ENCODE measurements around the gene DENND6A. TPM values are rescaled to one million over a fixed set of nuclear protein-coding genes. Genes with fewer than 3 reads are reported as not detected.

DENND6A gene
- total and polyA plus RNA-seq, 2 of the 8 experiments (the other 6 are each of a cell fraction or from before 2014, with no cell fraction given): 7.8 to 14.8 TPM

DNA sequence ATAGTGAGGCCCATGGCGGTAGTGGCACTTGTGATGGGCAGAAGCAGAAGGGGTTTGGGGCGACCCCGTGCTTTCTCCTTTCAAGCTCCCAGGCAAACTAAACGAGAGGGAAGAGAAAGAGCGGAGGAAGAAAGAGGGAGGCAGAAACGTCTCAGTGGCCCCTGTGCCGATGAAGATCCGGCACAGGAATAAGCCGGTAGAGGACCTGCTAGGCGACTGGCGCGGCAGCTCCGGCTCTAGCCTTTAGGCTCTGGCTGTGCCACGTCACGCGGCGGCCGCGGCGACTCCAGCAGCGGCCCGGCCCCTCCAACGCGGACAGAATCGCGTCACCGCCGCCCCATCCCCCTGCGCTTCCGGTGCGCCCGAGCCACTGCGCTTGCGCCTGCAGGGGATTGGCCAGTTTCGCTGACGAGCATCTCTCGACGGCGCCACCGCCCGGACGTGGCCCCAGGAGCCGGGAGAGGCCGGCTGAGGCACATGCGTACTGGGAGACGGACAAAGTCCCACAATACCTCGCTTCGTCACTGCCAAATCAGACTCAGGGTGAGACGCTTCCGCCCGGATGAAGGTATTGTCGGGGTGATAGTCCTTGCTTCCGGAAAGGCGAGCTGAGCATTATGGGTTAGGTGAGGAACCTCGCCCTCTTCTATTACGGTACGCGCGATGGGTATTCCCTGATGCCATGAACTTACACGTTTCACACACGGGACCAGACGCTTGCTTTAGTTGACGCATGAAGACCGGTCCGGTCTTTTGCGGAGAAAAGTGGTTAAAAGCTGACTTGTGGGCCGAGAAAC, 95.6 kb downstream of the DENND6A start, which contains the start of gene ARF4:
Gene ARF4, minus strand, starts transcription at position 218 of the 797 bp plus-strand sequence. Its CDS starts 204 bp downstream, at position 14.
- Histone ChIP-seq H2BK5ac (ENCODE audit: low read depth, low read length) (peak within 1 kb of the TSS; percentile 98), H3K27ac (ENCODE audit: low read depth, low read length) (peak within 1 kb of the TSS; percentile 99), H3K9ac (replicated peaks in 1 of 4; ENCODE audit: extremely low read depth in 1 of 4, low read depth in 3 of 4, low read length in 3 of 4) (peak within 1 kb of the TSS; percentile 88 to 99 (median 98)), H3K4me2 (ENCODE audit: insufficient read depth in 1 of 2, low read depth in 2 of 2, low read length in 2 of 2) (peak within 1 kb of the TSS; percentile 65 to 82), H3K4me3 (ENCODE audit: extremely low read depth in 1 of 4, insufficient read depth in 2 of 4, low read depth in 3 of 4, low read length in 4 of 4) (peak within 1 kb of the TSS; percentile 82 to 98 (median 88)), H2BK120ac (replicated peaks; ENCODE audit: low read depth, low read length) (no peak within 1 kb of the TSS), H3K56ac (replicated peaks; ENCODE audit: insufficient read length, low read depth, low read length) (peak within 1 kb of the TSS; percentile 90), H3K9me3 (ENCODE audit: insufficient read depth in 2 of 2, low read depth in 1 of 2, low read length in 1 of 2) (no peaks in the 10 kb centered on the region), H3K79me2 (ENCODE audit: control insufficient read depth in 1 of 2, insufficient read depth in 2 of 2, low read length in 2 of 2) (peaks cover 36 to 49% of the 10 kb centered on the region in 2 experiments), H2BK12ac (ENCODE audit: low read depth, low read length) (peak within 1 kb of the TSS; percentile 90; the same call in 1 of the 2 replicates), H2AK5ac (ENCODE audit: low read depth, low read length) (peak within 1 kb of the TSS; percentile 93; the same call in 1 of the 2 replicates), H3K14ac (ENCODE audit: insufficient read length) (no peak within 1 kb of the TSS), H3K23ac (ENCODE audit: insufficient read length) (no peak within 1 kb of the TSS), H2BK20ac (ENCODE audit: low read length) (no peak within 1 kb of the TSS), H2AFZ (ENCODE audit: low read length) (peak within 1 kb of the TSS; percentile 89; the same call in 1 of the 2 replicates), H2BK15ac (ENCODE audit: low read length) (no peak within 1 kb of the TSS; the same call in 1 of the 2 replicates), H4K5ac (ENCODE audit: insufficient read length, low read depth, low read length) (peak within 1 kb of the TSS; percentile 82), H4K8ac (ENCODE audit: extremely low read depth, insufficient read depth, low read length) (peak within 1 kb of the TSS; percentile 97; the same call in 1 of the 2 replicates), H4K91ac (replicated peaks; ENCODE audit: insufficient read length, low read length) (peak within 1 kb of the TSS; percentile 89), H3K18ac (ENCODE audit: extremely low read depth, low read length) (peak within 1 kb of the TSS; percentile 81), H3K4ac (replicated peaks; ENCODE audit: insufficient read length, low read depth, low read length) (no peak within 1 kb of the TSS), H3K79me1 (ENCODE audit: low read depth, low read length) (peaks cover 2% of the 10 kb centered on the region; the same call in 1 of the 2 replicates), H3K36me3 (ENCODE audit: control insufficient read depth in 2 of 4, insufficient read depth in 4 of 4, low read length in 3 of 4) (no peaks in the 10 kb centered on the region; a peak in 1 of 8 replicates), H4K20me1 (replicated peaks in 1 of 2; ENCODE audit: control insufficient read depth in 1 of 2, insufficient read depth in 2 of 2, low read length in 2 of 2) (peaks cover 10 to 12% of the 10 kb centered on the region in 2 experiments), H3K27me3 (replicated peaks in 1 of 4; ENCODE audit: control insufficient read depth in 3 of 4, extremely low read depth in 1 of 4, insufficient read depth in 3 of 4, low read length in 3 of 4) (no peaks in the 10 kb centered on the region), H3K23me2 (ENCODE audit: low read depth, low read length) (peaks cover 7% of the 10 kb centered on the region; the same call in 1 of the 2 replicates), H3K4me1 (replicated peaks in 1 of 4; ENCODE audit: control insufficient read depth in 3 of 4, insufficient read depth in 4 of 4, low read length in 3 of 4) (peaks cover 0 to 5% (median 1%) of the 10 kb centered on the region in 4 experiments; a peak in 3 of 7 replicates)
- DNase-seq (ENCODE audit: low read depth in 1 of 2, low spot score in 2 of 2) (peak; percentile 99), FAIRE-seq (peak; percentile 93)
- ChIA-PET CTCF (ENCODE audit: partially characterized antibody) (interaction anchor here (1.0 kb wide), 1 partner anchor 25 kb away, joined by 3 read pairs; no protein-coding TSS in a partner anchor), POLR2A (ENCODE audit: partially characterized antibody) (interaction anchor here (0.5 to 5.0 kb wide), 22 partner anchors 10 to 398 kb away, joined by 3 to 43 read pairs (median 4); partner anchors contain the start of genes DNAH12, HESX1, PDE12 and SLMAP)
- 1% methylated on average over 63 of the region's 67 CpGs; no CpG with 5 or more reads in 1 of the 2 experiments for WGBS, 2 experiments (ENCODE audit: extremely low coverage in 1 of 2, insufficient coverage in 1 of 2, insufficient read length in 1 of 2, insufficient replicate concordance in 2 of 2, low coverage in 1 of 2, low lambda C conversion rate in 2 of 2, missing lambda C conversion rate in 1 of 2)
- no peak for TF ChIP-seq NANOG (IDR thresholded peaks at IDR 0.05; ENCODE audit: insufficient read depth, low read depth, low read length, poor library complexity, severe bottlenecking)
- TF ChIP-seq TBP (IDR thresholded peaks at IDR 0.05; ENCODE audit: low read depth, low read length): peak; percentile 94
- peak; percentile 98 for TF ChIP-seq PHF8 (conservative IDR thresholded peaks at IDR 0.05; ENCODE audit: low read depth, low read length)
- TF ChIP-seq HDAC2 (IDR thresholded peaks at IDR 0.05; ENCODE audit: borderline replicate concordance in 1 of 2, low read depth in 2 of 2, low read length in 2 of 2): peak in 1 of 2 experiments; percentile 25; a peak in 2 of 4 replicates
- TF ChIP-seq SP1 (IDR thresholded peaks at IDR 0.05; ENCODE audit: low read depth, low read length): peak; percentile 58; the same call in 1 of the 2 replicates
- TF ChIP-seq POU5F1 (IDR thresholded peaks at IDR 0.05; ENCODE audit: low read depth, low read length): no peak
- TF ChIP-seq YY1 (IDR thresholded peaks at IDR 0.05; ENCODE audit: low read depth, low read length): no peak; the same call in 1 of the 2 replicates
- peak; percentile 94 for TF ChIP-seq TAF7 (optimal IDR thresholded peaks at IDR 0.05; ENCODE audit: borderline replicate concordance, low read depth, low read length)
- 0 out of 2 replicates have a peak, but pooled peaks have one; percentile 75 for TF ChIP-seq GTF2F1 (IDR thresholded peaks at IDR 0.05; ENCODE audit: borderline replicate concordance, low read depth, low read length)
- TF ChIP-seq ASH2L (IDR thresholded peaks at IDR 0.05; ENCODE audit: low read length): peak; percentile 58
